ENCODE results near the gene PAOX. TPM values are rescaled to one million over a fixed set of nuclear protein-coding genes. Genes with fewer than 3 reads are reported as not detected.

Gene PAOX
- total and polyA plus RNA-seq, 2 of the 4 experiments (the other 2 are of a cell fraction): 3.8 to 4.5 TPM

- Histone ChIP-seq H3K9me1 (ENCODE audit: insufficient read depth, low read length) (no peaks in the 10 kb centered on the region; the same call in 1 of the 2 replicates), H3K56ac (ENCODE audit: extremely low read depth, insufficient read depth, low read length) (no peak overlapping the region), H2AK9ac (replicated peaks; ENCODE audit: low read depth, low read length, poor library complexity) (peak overlapping the region; percentile 28), H4K5ac (ENCODE audit: low read depth, low read length) (no peak overlapping the region), H3K14ac (replicated peaks; ENCODE audit: low read depth, low read length) (no peak overlapping the region), H4K91ac (ENCODE audit: insufficient read depth, low read depth, low read length) (no peak overlapping the region), H3K9ac (ENCODE audit: low read depth, low read length) (no peak overlapping the region), H4K20me1 (ENCODE audit: insufficient read depth, low read length) (no peaks in the 10 kb centered on the region), H3K36me3 (ENCODE audit: control insufficient read depth, insufficient read depth, low read length) (peaks cover 14% of the 10 kb centered on the region), H3K27ac (ENCODE audit: insufficient read depth, low read length) (no peak overlapping the region), H3K4me3 (ENCODE audit: insufficient read depth, low read depth, low read length) (no peak overlapping the region), H2AK5ac (ENCODE audit: low read depth, low read length) (no peak overlapping the region), H3K27me3 (ENCODE audit: control insufficient read depth, insufficient read depth, low read length) (no peaks in the 10 kb centered on the region), H2BK5ac (ENCODE audit: low read depth, low read length, poor library complexity, severe bottlenecking) (no peak overlapping the region), H3K4me2 (ENCODE audit: low read depth, low read length) (no peak overlapping the region), H3K79me1 (ENCODE audit: low read depth in 1 of 2, low read length in 2 of 2) (no peaks in the 10 kb centered on the region), H2BK15ac (ENCODE audit: low read depth, low read length) (no peak overlapping the region), H3K9me3 (ENCODE audit: control insufficient read depth, insufficient read depth, low read length) (no peaks in the 10 kb centered on the region), H2BK20ac (ENCODE audit: low read depth, low read length) (no peak overlapping the region), H2AFZ (replicated peaks; ENCODE audit: low read length, poor library complexity) (no peak overlapping the region), H4K8ac (ENCODE audit: low read depth in 2 of 2, low read length in 2 of 2) (no peak overlapping the region), H3K18ac (ENCODE audit: low read depth, low read length) (no peak overlapping the region), H3K4ac (ENCODE audit: low read depth, low read length) (no peak overlapping the region), H3K23ac (ENCODE audit: low read depth, low read length) (no peak overlapping the region), H2BK120ac (ENCODE audit: low read depth, low read length) (no peak overlapping the region), H3K4me1 (ENCODE audit: control insufficient read depth, insufficient read depth, low read length) (no peaks in the 10 kb centered on the region)
- 90% methylated on average over 14 of the region's 17 CpGs; no CpG with 5 or more reads in 1 of the 2 experiments for WGBS, 2 experiments (ENCODE audit: extremely low coverage in 2 of 2, insufficient read length in 1 of 2)
- DNase-seq (no peak), ATAC-seq (ENCODE audit: low read depth) (no peak)
- POLR2A ChIA-PET (ENCODE audit: unreplicated experiment): interaction anchor here (0.6 kb wide), 1 partner anchor 129 kb away, joined by 4 read pairs; no protein-coding TSS in a partner anchor
- BruUV-seq (replicated peaks): no TSS peak
- in situ Hi-C loops (cut with MboI; ENCODE audit: low sequenced_read_pairs) (no loop called here), dilution Hi-C loops (cut with HindIII; ENCODE audit: low sequenced_read_pairs, unreplicated experiment) (no loop called here), intact Hi-C loops (cut with micrococcal nuclease) (no loop called here)
- CTCF ChIA-PET: no interaction called here
- TF ChIP-seq NFE2L2 (IDR thresholded peaks at IDR 0.05; ENCODE audit: low read depth, low read length): no peak
- no peak for TF ChIP-seq MAFK (IDR thresholded peaks at IDR 0.05; ENCODE audit: low read depth, low read length)
- TF ChIP-seq POLR2A (IDR thresholded peaks at IDR 0.05; ENCODE audit: low read depth, low read length): no peak
- TF ChIP-seq CEBPB (IDR thresholded peaks at IDR 0.05; ENCODE audit: low read depth, low read length): no peak
- no peak for TF ChIP-seq CTCF (conservative IDR thresholded peaks at IDR 0.05; ENCODE audit: low read depth, low read length)
- no peak for TF ChIP-seq SMC3 (IDR thresholded peaks at IDR 0.05; ENCODE audit: low read depth, low read length)
- TF ChIP-seq MAZ (IDR thresholded peaks at IDR 0.05; ENCODE audit: borderline replicate concordance, low read depth, low read length): no peak
- TF ChIP-seq BHLHE40 (IDR thresholded peaks at IDR 0.05; ENCODE audit: low read depth, low read length): no peak
Observed at GRCh38 chr10:133388236-133388972, 9.3 kb downstream of the PAOX start.
